Nephron progenitor cell (in vitro differentiated cells): ENCODE measurements around the gene ZNF717.
A peak's percentile ranks its signal among the peaks of the same experiment; 100 is the strongest.
"Not testable (repeated sequence)": the region's sequence is repeated elsewhere in the genome, so short reads cannot be mapped to it uniquely, and the experiment has no call there.

Source experiments
- DNase-seq: peaks from one replicate; pipeline ENCODE4 v3.0.0; 2021
- H3K27ac Mint-ChIP-seq: 2 replicates; pipeline ENCODE4 v1.8.0; 2021; ENCODE audit warnings: mild to moderate bottlenecking, moderate library complexity, mixed read lengths
- H3K27me3 Mint-ChIP-seq: 2 replicates; pipeline ENCODE4 v1.8.0; 2021; ENCODE audit warnings: mild to moderate bottlenecking, low read depth, mixed read lengths; ENCODE audit not compliant: poor library complexity
- H3K36me3 Mint-ChIP-seq: 2 replicates; pipeline ENCODE4 v1.8.0; 2021; ENCODE audit warnings: low read depth, mixed read lengths
- H3K4me1 Mint-ChIP-seq: 2 replicates; pipeline ENCODE4 v1.8.0; 2021; ENCODE audit warnings: mixed read lengths
- H3K4me3 Mint-ChIP-seq: 2 replicates; pipeline ENCODE4 v1.8.0; 2021; ENCODE audit warnings: mild to moderate bottlenecking, moderate library complexity, mixed read lengths
- H3K9me3 Mint-ChIP-seq: 2 replicates; pipeline ENCODE4 v1.8.0; 2021; ENCODE audit warnings: mild to moderate bottlenecking, moderate library complexity, mixed read lengths
- TF ChIP-seq, protein P1 (sequence below): fragments of 200-600 bp; sonication (generic); IDR thresholded peaks from 2 replicates; pipeline ENCODE4 v1.5.0; 2021; ENCODE audit warnings: antibody characterized with exemption

Gene ZNF717

DNA sequence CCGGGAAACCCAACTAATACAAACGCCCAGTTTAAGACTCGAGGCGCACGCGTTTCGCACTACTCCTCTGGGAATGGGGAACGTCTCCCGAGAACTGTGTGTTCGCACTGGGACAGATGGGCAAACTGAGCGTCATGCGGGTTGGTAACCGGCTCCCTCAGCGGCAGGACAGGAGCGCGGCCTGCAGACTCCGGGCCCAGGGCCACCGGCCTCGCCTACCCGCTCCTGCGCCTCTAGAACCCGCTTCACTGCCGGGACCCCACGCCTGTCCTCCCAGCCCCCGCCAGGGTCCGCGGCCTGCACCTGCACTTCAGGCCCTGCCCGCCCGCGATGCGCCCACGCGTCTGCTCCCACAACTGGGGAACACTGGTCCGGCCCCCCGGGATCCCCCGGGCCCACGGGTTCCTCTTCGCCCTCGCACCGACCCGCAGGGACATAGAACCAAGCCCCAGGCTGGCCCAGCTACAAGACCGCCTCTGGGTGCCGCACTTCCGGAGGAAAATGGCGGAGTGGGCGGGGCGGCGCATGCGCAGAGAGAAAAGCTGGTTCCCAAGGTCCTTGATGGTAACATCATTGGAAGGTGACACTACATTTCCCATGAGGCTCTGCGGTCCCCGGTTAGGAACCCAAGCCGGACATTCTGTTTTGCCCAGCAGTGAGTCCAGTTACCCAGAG, at the start of gene ZNF717:
Gene ZNF717 (minus strand): TSS at position 469 of the 675 bp plus-strand sequence. CDS start 2,187 bp downstream, outside the sequence.
- H3K36me3 Mint-ChIP-seq: peaks cover 54% of the 10 kb centered on the region
- peaks cover 85% of the 10 kb centered on the region for H3K9me3 Mint-ChIP-seq
- not testable (repeated sequence) for H3K27me3 Mint-ChIP-seq, H3K4me1 Mint-ChIP-seq, H3K27ac Mint-ChIP-seq
- DNase-seq: peak; percentile 79
- peak within 1 kb of the TSS; percentile 83 for H3K4me3 Mint-ChIP-seq

DNA sequence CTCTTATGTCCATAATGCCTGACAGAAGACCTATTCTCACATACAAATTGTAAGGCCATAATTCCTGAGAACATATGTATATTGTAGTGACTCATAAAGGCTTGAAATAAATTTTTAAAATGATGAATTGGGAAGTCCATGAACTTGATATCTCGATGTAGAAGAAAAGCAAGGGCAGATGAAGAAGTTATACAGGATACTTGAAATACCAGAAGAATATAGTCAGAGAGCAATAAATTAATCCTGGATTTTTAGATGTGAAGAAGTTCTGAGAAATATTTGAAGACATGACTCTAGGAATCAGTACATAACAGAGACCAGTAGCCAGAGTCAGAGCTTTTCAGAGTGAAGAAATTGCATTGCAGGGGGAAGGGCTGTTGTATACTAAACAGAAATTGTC, 45.7 kb upstream of the ZNF717 start:
- not testable (repeated sequence) for H3K4me1 Mint-ChIP-seq, H3K36me3 Mint-ChIP-seq, H3K27ac Mint-ChIP-seq, H3K4me3 Mint-ChIP-seq, H3K27me3 Mint-ChIP-seq, DNase-seq
- H3K9me3 Mint-ChIP-seq: peaks cover 15% of the 10 kb centered on the region

DNA sequence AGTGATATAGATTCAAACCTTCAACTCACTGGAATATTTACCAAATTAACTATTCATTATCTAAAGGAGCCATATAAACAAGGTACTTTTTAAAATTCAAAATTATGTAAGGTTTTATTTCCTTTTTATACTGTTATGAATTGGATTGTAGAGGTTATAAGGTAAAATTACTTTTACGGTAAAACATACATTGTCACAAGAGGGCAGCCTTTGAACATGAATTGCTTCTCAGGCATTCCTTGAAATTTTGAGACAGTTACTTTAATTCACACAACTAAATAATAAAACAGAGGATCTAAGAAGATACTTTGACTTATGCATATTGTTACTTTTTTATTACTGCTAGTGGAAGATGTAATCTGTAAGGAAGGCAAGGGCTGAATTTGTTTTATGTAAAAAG, 32.7 kb upstream of the ZNF717 start:
- not testable (repeated sequence) for H3K27ac Mint-ChIP-seq, DNase-seq, H3K36me3 Mint-ChIP-seq, H3K4me3 Mint-ChIP-seq, H3K4me1 Mint-ChIP-seq, H3K9me3 Mint-ChIP-seq, H3K27me3 Mint-ChIP-seq
- TF ChIP-seq, protein P1, sequence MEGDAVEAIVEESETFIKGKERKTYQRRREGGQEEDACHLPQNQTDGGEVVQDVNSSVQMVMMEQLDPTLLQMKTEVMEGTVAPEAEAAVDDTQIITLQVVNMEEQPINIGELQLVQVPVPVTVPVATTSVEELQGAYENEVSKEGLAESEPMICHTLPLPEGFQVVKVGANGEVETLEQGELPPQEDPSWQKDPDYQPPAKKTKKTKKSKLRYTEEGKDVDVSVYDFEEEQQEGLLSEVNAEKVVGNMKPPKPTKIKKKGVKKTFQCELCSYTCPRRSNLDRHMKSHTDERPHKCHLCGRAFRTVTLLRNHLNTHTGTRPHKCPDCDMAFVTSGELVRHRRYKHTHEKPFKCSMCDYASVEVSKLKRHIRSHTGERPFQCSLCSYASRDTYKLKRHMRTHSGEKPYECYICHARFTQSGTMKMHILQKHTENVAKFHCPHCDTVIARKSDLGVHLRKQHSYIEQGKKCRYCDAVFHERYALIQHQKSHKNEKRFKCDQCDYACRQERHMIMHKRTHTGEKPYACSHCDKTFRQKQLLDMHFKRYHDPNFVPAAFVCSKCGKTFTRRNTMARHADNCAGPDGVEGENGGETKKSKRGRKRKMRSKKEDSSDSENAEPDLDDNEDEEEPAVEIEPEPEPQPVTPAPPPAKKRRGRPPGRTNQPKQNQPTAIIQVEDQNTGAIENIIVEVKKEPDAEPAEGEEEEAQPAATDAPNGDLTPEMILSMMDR: peak; percentile 5

DNA sequence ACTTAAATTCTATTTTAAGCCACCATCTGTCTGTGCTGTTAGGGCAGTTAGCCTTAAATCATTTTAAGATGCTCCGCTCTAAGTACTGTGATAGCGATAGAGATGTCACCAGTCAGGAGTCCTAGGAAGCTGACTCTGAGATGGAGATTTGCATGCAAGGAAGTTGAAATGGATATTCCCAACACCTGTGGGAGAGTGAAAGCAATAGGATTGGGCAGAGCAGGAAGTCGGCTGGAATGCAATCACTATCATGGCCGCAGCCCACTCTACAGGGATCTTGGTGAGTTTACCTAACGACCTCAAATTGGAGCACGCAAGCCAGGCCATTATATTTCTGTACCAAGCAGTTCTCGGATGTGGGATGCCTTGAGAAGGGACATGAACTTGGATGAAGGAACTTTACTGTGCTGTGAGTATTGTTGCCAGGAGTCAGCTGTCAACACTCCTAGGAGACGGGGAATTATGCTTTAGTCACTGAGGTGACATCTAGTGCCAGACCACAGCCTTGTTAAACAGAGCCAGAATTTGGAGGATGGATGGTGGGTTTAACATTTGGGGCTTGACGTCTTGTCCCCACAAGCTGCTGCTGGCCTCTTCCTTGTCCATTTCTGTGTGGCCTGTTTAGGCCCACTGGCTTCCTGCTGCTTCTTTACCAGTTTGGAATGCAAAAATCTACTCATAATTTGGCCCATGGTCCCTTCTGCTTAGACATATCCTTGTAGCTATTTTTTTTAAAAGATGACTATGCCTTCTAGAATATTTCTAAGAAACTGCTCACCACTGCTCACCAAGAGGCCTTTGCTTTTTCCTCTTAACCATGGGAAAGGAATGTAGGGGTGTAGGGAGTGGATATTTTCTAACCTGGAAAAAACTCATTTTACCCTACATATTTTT, 31.2 kb upstream of the ZNF717 start:
- H3K36me3 Mint-ChIP-seq, H3K27me3 Mint-ChIP-seq, H3K9me3 Mint-ChIP-seq, H3K27ac Mint-ChIP-seq, H3K4me1 Mint-ChIP-seq, DNase-seq, H3K4me3 Mint-ChIP-seq: not testable (repeated sequence)

DNA sequence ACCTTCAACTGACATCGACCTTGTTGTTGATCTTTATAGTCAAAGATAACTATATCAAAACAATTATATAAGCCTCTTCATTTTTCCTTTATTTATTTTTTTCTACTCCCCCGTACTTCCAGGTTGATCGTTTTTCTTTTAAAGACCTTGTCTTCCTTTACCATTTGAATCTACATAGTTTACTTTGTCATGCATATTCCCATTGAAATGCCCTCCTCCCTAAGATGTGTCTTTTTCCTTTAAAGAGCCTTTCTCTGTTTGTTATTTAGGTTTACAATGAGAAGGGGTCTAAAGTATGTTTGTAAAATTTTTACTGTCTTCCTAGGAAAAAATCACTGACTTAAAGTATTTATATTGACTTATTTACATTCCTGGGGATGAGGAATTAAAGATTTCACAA, 29.4 kb upstream of the ZNF717 start:
- no peak overlapping the region for H3K27ac Mint-ChIP-seq
- TF ChIP-seq, protein P1: no peak
- peaks cover 4% of the 10 kb centered on the region for H3K9me3 Mint-ChIP-seq
- no peak overlapping the region for H3K4me3 Mint-ChIP-seq
- DNase-seq: no peak
- H3K36me3 Mint-ChIP-seq: no peaks in the 10 kb centered on the region
- H3K4me1 Mint-ChIP-seq: no peaks in the 10 kb centered on the region
- H3K27me3 Mint-ChIP-seq: no peaks in the 10 kb centered on the region

DNA sequence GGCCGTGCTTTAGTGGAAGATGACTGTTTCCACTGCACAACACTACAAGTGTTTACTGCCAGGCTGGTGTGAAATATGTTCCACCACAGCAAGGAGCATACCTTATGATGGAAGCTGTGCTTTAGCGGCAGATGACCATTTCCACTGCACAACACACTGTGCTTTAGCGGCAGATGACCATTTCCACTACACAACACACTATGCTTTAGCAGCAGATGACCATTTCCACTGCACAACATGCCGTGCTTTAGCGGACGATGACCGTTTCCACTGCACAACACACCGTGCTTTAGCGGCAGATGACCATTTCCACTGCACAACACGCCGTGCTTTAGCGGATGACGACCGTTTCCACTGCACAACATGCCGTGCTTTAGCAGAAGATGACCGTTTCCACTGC, 2.8 kb downstream of the ZNF717 start:
- Mint-ChIP-seq H3K27me3 (peaks cover 11% of the 10 kb centered on the region), H3K9me3 (peaks cover 88% of the 10 kb centered on the region), H3K27ac (no peak overlapping the region), H3K36me3 (peaks cover 81% of the 10 kb centered on the region), H3K4me3 (no peak overlapping the region), H3K4me1 (no peaks in the 10 kb centered on the region)
- no peak for DNase-seq
- TF ChIP-seq, protein P1: no peak

DNA sequence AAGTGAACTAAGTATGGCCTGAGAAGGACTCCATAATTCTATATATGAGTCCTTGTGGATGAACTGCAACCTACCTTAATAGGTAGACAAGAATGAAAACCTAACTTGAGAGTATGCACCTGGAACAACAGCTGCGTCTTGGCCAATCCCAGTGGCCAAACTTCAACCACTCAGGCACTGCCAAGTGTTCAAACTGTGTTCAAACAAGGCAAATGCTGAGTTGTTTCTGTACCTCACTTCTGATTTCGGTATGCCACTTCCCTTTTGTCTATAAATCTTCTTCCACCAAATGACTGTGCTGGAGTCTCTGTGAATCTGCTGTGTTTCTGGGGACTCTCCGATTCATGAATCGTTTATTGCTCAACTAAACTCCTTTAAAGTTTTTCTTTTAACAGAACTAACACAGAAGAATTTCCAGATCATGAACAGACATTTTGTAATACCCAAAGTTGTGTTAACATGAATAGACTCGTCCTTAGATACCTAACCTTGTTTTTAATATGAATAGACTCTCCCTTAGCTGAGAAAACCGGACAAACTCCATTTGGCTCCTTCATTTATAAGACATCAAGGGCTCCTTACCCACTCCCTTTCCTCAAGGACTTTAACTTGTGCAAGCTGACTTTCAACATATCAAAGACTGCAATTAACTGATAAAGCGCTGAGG, 4.1 kb downstream of the ZNF717 start:
- Mint-ChIP-seq H3K27me3 (peaks cover 15% of the 10 kb centered on the region), H3K4me1 (no peaks in the 10 kb centered on the region), H3K27ac (no peak overlapping the region), H3K36me3 (peaks cover 87% of the 10 kb centered on the region), H3K9me3 (peaks cover 88% of the 10 kb centered on the region), H3K4me3 (no peak overlapping the region)
- DNase-seq: no peak
- TF ChIP-seq, protein P1: no peak

DNA sequence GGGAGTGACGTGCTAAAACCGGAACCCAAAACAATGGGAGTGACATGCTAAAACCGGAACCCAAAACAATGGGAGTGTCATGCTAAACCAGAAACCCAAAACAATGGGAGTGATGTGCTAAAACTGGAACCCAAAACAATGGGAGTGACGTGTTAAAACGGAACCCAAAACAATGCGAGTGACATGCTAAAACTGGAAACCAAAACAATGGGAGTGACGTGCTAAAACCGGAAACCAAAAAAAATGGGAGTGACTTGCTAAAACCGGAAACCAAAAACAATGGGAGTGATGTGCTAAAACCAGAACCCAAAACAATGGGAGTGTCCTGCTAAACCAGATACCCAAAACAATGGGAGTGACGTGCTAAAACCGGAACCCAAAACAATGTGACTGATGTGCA, 7.6 kb downstream of the ZNF717 start:
- H3K27ac Mint-ChIP-seq: not testable (repeated sequence)

DNA sequence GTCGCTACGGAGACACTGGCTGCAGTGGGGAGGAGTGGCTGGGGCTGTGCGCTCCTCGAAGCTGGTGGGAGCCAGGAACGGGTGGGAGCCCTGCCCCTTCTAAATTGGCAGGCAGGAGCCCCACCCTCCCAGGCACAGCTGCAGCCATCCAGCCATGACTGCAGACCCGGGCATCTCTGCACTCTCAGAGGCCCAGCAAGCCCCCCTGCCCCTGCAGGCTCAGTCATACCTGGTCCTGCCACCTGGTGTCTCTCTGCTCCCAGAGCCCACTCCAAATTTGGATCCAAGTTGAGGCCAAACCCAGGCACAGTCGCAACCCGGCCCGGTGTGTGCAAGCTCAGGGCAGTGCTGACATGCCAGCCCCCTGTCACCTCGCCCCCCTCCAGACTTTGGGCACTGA, 13.7 kb downstream of the ZNF717 start:
- not testable (repeated sequence) for H3K27me3 Mint-ChIP-seq, H3K4me3 Mint-ChIP-seq, H3K27ac Mint-ChIP-seq, H3K4me1 Mint-ChIP-seq, DNase-seq
- H3K9me3 Mint-ChIP-seq: peaks cover 79% of the 10 kb centered on the region
- peaks cover 70% of the 10 kb centered on the region for H3K36me3 Mint-ChIP-seq

More for the DNA sequence above, 7.6 kb downstream of the ZNF717 start:
- Mint-ChIP-seq H3K27me3 (peaks cover 15% of the 10 kb centered on the region), H3K9me3 (peaks cover 88% of the 10 kb centered on the region), H3K36me3 (peaks cover 78% of the 10 kb centered on the region)
- DNase-seq, H3K4me3 Mint-ChIP-seq, H3K4me1 Mint-ChIP-seq: not testable (repeated sequence)
